Kidney epithelial cell (primary cell): Measurements from ENCODE around the gene KLHL11. TPM values are rescaled to one million over a fixed set of nuclear protein-coding genes. Genes with fewer than 3 reads are reported as not detected.
"Not testable (repeated sequence)": the region's sequence is repeated elsewhere in the genome, so short reads cannot be mapped to it uniquely, and the experiment has no call there.

Experiments used
- DNase-seq: peaks from one replicate; pipeline ENCODE4 v3.0.0-alpha.2; 2010; ENCODE audit warnings: low read depth
- H3K27me3 ChIP-seq: 2 replicates; pipeline ENCODE4 v1.6.0; 2011; ENCODE audit warnings: low read length; ENCODE audit not compliant: control insufficient read depth, insufficient read depth
- H3K36me3 ChIP-seq: 2 replicates; pipeline ENCODE4 v1.5.1; 2011; ENCODE audit warnings: low read length; ENCODE audit not compliant: control insufficient read depth, insufficient read depth
- H3K4me3 ChIP-seq: 2 replicates; pipeline ENCODE4 v1.5.1; 2011; ENCODE audit warnings: low read depth, mild to moderate bottlenecking, control low read depth, low read length
- total RNA-seq: library from RNA; depleted of rRNA; stranded (reverse); fragments of >200 nt; gene quantifications from 2 replicates; pipeline ENCODE4 v1.2.3, GENCODE V29; 2015
- TF ChIP-seq, protein P1 (sequence below): IDR thresholded peaks from 2 replicates; pipeline ENCODE4 v1.5.1; 2011; ENCODE audit warnings: mild to moderate bottlenecking, moderate library complexity, low read length, control low read depth, inconsistent platforms; ENCODE audit not compliant: insufficient read depth, poor library complexity, severe bottlenecking

KLHL11 gene
- total RNA-seq, 1 donor from 2014 or later: 29.2 TPM

GRCh38 chr17:41860254-41860931 lies 4.8 kb downstream of the KLHL11 start:
- Histone ChIP-seq H3K27me3 (no peaks in the 10 kb centered on the region), H3K4me3 (no peak overlapping the region), H3K36me3 (no peaks in the 10 kb centered on the region)
- TF ChIP-seq, protein P1, sequence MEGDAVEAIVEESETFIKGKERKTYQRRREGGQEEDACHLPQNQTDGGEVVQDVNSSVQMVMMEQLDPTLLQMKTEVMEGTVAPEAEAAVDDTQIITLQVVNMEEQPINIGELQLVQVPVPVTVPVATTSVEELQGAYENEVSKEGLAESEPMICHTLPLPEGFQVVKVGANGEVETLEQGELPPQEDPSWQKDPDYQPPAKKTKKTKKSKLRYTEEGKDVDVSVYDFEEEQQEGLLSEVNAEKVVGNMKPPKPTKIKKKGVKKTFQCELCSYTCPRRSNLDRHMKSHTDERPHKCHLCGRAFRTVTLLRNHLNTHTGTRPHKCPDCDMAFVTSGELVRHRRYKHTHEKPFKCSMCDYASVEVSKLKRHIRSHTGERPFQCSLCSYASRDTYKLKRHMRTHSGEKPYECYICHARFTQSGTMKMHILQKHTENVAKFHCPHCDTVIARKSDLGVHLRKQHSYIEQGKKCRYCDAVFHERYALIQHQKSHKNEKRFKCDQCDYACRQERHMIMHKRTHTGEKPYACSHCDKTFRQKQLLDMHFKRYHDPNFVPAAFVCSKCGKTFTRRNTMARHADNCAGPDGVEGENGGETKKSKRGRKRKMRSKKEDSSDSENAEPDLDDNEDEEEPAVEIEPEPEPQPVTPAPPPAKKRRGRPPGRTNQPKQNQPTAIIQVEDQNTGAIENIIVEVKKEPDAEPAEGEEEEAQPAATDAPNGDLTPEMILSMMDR: no peak
- no peak for DNase-seq

DNA sequence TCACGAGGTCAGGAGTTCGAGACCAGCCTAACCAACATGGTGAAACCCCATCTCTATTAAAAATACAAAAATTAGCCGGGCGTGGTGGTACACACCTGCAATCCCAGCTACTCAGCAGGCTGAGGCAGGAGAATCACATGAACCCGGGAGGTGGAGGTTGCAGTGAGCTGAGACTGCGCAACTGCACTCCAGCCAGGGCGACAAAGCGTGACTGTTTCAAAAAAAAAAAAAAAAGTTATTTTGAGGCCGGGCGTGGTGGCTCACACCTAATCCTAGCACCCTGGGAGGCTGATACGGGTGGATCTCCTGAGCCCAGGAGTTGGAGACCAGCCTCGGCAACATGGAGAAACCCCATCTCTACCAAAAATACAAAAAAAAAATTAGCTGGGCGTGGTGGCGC lies 13.8 kb downstream of the KLHL11 start:
- DNase-seq, H3K27me3 ChIP-seq, H3K4me3 ChIP-seq, H3K36me3 ChIP-seq: not testable (repeated sequence)

DNA sequence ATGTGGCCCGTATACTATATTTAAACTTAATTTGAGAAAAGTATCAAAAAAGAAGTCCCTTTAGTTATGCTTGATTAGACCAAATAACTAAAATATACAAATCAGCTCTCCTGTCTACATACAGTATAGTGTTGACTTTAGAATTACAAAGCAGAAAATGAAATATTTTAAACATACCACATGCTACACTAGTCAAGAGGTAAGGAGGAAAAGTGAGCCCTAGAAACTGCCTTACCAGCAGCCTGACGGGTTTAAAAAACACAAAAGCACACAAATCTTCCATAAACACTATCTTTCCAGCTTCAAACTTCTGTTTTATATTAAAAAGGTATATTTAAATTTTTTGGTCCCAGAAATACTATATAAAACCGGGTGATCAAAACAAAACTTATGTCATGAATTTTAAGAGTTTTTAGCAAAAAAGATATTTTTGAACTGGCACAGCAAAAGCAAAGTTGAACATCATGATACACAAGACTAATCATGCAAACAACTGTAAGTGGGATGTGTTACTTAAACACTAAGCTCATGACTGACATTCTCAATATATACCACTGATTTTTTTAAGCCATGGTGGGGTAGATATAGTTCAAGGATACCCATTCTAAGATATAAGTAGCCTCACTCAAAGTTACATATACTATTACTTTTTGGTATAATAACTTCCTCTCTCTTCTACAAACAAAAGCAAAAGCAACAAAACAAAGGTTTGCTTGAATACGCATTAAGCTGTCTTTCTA lies 15.8 kb downstream of the KLHL11 start:
- no peak for DNase-seq
- Histone ChIP-seq H3K36me3 (no peaks in the 10 kb centered on the region), H3K27me3 (no peaks in the 10 kb centered on the region), H3K4me3 (no peak overlapping the region)
- TF ChIP-seq, protein P1: no peak

DNA sequence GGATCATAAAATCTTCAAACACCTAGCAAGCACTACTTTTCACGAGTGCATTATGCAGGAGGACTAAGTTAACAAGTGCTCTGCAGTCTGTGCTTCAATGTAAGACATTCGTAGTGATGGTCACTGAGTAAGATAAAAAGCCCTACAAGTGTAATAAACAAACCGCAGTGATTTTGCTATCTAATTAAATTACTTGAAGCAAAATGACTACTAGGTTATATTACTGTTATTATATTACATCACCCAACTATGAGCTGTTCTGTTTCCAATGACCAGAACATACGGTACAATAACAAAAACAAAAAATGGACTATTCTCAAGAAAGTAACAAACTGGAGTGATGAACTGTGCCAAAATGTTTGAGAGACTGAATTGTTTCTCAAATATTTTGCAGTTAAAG lies 16.4 kb downstream of the KLHL11 start:
- H3K36me3 ChIP-seq: no peaks in the 10 kb centered on the region
- no peaks in the 10 kb centered on the region for H3K27me3 ChIP-seq
- H3K4me3 ChIP-seq: no peak overlapping the region
- TF ChIP-seq, protein P1: no peak
- DNase-seq: no peak

DNA sequence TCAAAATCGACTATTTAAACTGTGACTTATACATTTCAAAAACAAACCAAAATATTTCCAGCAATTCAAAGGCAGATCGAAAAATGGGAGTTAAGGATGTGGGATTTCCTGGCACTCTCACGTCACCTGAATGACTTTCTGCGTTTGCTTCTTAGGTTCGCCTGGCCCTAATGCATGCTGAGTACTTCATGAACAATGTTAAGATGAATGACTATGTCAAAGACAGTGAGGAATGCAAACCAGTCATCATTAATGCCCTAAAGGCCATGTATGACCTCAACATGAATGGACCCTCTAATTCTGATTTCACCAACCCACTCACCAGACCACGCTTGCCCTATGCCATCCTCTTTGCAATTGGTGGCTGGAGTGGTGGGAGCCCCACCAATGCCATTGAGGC lies 20.3 kb downstream of the KLHL11 start:
- DNase-seq: no peak
- Histone ChIP-seq H3K27me3 (no peaks in the 10 kb centered on the region), H3K4me3 (no peak overlapping the region), H3K36me3 (no peaks in the 10 kb centered on the region)
- TF ChIP-seq, protein P1: no peak

- H3K36me3 ChIP-seq, H3K4me3 ChIP-seq, DNase-seq, H3K27me3 ChIP-seq: not testable (repeated sequence)
These were observed 24.4 kb downstream of the KLHL11 start for GRCh38 chr17:41840781-41841180.

- H3K36me3 ChIP-seq, DNase-seq, H3K27me3 ChIP-seq, H3K4me3 ChIP-seq: not testable (repeated sequence)
These were observed 25.8 kb downstream of the KLHL11 start for GRCh38 chr17:41839448-41839847.
